NCI-H446 treated with DMSO at 0.1 percent for 48 hours (cell line): ENCODE results near the gene ZNRF1.
"Not testable (repeated sequence)": the region's sequence is repeated elsewhere in the genome, so short reads cannot be mapped to it uniquely, and the experiment has no call there.

Source experiments
- DNase-seq: peaks from one replicate; lab custom pipeline; 2025; lab: John Stamatoyannopoulos, UW

Gene ZNRF1

GRCh38 chr16:75114179-75114945, 115.5 kb downstream of the ZNRF1 start:
- no peak for DNase-seq

- no peak for DNase-seq
Measured at GRCh38 chr16:75114946-75115825, 116.4 kb downstream of the ZNRF1 start.

GRCh38 chr16:75116081-75116910, 117.5 kb downstream of the ZNRF1 start, which contains the start of gene LDHD:
Gene LDHD, minus strand, starts transcription at chr16:75116780. Its CDS starts 60 bp downstream, at chr16:75116720.
- no peak for DNase-seq

- no peak for DNase-seq
Measured at GRCh38 chr16:75116911-75117245, 118.1 kb downstream of the ZNRF1 start.

- no peak for DNase-seq
Measured at GRCh38 chr16:75118943-75119539, 120.2 kb downstream of the ZNRF1 start.

- no peak for DNase-seq
Measured at GRCh38 chr16:75120253-75120652, 121.4 kb downstream of the ZNRF1 start.

GRCh38 chr16:75121949-75122568, 123.2 kb downstream of the ZNRF1 start:
- no peak for DNase-seq

GRCh38 chr16:75122609-75123008, 123.8 kb downstream of the ZNRF1 start:
- no peak for DNase-seq

- no peak for DNase-seq
Measured at GRCh38 chr16:75127713-75128415, 129.0 kb downstream of the ZNRF1 start.

GRCh38 chr16:75129421-75130149, 130.8 kb downstream of the ZNRF1 start:
- not testable (repeated sequence) for DNase-seq

- no peak for DNase-seq
Measured at GRCh38 chr16:75130150-75130771, 131.4 kb downstream of the ZNRF1 start.

GRCh38 chr16:75131081-75131480, 132.3 kb downstream of the ZNRF1 start:
- no peak for DNase-seq

- DNase-seq, result no peak
Measured at GRCh38 chr16:75138233-75138632, 139.4 kb downstream of the ZNRF1 start.

GRCh38 chr16:75138636-75139035, 139.8 kb downstream of the ZNRF1 start:
- no peak for DNase-seq

- no peak for DNase-seq
Measured at GRCh38 chr16:75139498-75139897, 140.7 kb downstream of the ZNRF1 start.

GRCh38 chr16:75143941-75144340, 145.1 kb downstream of the ZNRF1 start:
- DNase-seq, result no peak

GRCh38 chr16:75147968-75148310, 149.1 kb downstream of the ZNRF1 start:
- DNase-seq, result no peak

- DNase-seq, result peak; percentile 67
Measured at GRCh38 chr16:75148311-75149195, 149.7 kb downstream of the ZNRF1 start, which contains the start of gene ZFP1. Gene ZFP1, plus strand, starts transcription at chr16:75148524. Its CDS starts 4,428 bp downstream, at chr16:75152952.

GRCh38 chr16:75151798-75152197, 153.0 kb downstream of the ZNRF1 start:
- no peak for DNase-seq
